ENCODE results near the gene DOCK3.
"Not testable (repeated sequence)": the region's sequence is repeated elsewhere in the genome, so short reads cannot be mapped to it uniquely, and the experiment has no call there.

The DOCK3 gene

DNA sequence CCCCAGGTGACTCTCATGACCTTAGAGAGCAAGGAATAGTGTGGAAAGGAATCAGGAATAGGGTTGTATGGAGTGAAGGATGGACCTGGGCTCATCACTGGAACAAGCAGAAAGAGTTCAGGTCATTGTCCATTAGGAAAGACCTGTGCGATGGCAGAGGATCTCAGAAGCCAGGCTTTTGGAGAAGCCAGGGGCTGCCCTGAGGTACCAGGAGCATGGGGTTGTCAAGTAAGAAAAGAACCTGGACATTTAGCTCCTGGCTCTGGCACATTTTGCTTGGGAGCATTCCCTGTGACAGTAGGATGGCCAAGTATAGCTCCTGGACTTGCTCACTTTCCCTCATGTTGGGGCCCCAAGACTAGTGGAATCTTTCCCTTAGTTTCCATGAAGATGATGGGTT lies 657.4 kb downstream of the DOCK3 start:
- no peak for DNase-seq

DNA sequence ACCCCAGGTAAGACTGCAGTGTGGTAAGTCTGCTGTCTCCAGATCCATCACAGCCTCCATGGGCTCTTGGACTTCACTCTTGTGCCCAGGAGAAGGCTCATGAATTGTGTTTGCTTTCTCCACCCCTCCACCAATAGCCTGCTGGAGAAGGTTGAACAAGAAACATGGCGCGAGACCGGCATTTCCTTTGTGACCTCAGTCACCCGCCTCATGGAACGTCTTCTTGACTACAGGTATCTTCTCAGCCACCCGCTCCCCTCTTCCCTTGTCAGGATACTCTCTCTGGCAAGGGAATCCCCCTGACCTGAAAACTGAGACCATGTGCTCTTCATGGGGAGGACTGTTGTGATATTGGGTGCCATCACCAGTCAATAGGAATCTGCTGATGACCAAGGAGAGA lies 658.3 kb downstream of the DOCK3 start:
- no peak for DNase-seq

DNA sequence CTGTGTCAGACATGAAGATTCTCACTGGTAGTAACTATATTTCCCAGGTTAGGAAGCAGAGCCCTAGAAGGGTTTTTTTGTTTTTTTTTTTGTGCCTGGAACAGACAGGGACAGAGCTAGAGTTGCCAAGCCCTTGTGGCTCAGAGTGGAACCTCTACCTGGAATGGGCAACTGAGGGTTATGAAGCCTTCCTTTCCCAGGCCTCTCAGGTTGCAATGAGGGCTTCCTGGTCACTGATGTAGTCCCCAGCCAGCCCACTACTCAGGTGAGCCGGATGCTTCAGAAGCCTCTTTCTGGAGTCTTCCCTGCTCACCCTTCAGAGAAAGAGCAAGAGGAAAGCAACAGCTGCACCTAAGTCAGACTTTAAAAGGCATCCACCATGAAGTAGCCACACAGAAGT lies 661.5 kb downstream of the DOCK3 start:
- DNase-seq = no peak

DNA sequence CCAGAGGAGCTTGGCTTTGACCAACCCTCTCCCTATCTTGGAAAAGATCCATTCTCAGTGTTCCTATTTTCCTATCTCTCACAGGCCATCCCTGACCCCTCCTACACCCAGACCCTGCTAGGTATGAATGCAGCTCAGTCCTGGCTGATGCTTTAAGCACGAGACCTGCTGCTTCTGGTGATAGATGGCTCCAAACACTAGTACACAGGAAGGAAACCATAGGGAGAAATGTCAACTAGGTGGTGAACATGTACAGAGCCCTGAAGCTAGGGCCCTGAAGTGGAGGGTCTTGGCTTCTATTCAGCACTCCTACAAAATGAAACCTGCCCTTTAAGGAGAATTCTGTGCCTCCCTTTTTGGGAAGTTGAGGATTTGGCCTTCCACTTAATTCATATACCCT lies 662.9 kb downstream of the DOCK3 start:
- no peak for DNase-seq

DNA sequence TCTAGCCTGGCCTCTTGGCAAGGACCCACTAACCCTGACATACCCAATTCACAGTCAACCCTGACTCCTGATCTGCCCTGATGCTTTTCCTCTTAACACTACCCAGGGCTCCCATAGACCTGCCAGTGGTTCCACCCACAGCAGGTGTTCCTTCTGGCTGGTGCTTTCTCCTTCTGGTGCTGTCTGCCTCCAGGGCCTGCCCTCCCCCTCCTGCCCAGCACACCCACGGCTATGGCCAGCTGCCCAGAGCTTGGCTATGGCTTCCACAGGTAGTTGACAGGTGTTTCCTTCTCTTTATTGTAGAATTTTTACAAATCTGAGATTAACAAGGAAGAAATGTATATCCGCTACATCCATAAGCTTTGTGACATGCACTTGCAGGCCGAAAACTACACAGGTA lies 663.9 kb downstream of the DOCK3 start:
- DNase-seq = no peak

DNA sequence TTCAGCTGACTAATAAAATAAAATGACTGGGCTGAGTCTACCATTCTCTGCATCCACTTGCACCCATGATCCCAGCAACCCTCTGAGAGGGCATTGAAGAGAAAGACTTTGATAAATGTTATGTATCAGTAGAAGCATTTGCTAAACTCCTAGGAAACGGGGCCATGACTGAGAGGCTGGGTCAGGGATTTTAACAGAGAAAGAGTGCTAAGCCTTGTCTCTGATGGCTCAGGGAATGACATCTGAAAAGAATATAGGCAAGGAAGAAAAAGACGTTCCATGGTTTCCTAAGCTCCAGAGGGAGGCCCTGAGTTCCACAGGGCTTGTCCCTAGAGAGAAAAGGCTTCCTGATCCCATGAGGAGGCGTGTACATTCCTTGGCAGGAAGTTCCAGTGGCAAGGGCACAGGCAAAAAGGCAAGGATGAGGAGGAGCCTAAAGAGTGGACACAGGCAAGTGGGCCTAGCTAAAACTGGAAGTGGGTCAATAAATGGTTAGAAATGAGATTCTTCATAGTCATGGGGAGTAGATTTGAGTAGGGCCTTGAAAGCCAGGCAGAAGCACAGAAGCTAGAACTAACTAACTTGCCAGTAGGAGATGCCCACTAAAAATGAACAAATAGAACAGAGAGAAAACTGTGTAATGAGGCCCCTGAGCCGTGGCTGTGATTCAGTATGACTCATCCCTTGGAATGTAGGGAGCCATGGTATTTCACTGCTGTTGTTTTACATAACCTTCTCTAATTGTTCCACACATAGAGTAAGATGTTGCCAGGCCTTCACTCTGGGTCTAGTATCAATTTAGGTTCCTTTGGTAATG lies 665.5 kb downstream of the DOCK3 start:
- peak in 2 of 4 experiments; percentile 11 to 12 for DNase-seq

DNA sequence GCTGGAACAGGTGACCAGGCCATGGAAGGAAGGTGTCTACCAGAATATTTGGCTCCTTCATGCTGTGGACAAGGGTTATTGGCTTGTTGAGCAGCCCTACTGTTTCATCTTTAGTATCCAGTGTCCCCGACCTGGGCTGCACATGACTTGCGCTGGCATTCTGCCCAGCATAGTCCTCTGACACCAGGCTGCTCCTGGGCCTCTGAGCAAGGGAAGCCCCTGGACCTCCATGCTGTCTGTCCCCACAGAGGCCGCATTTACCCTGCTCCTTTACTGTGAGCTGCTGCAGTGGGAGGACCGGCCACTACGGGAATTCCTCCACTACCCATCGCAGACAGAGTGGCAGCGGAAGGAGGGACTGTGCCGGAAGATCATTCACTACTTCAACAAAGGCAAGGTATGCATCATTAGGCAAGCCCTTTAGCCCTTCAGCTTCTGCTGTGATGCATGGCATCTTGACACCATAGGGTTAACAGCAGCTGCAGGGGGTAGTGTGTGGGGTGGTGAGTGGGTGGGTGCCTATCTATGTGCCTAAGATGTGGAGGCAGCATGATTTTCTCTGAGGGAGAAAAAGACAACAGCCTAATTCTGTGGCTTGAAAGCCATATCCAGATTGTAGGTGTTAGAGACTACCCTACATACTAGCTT lies 666.4 kb downstream of the DOCK3 start:
- no peak for DNase-seq

DNA sequence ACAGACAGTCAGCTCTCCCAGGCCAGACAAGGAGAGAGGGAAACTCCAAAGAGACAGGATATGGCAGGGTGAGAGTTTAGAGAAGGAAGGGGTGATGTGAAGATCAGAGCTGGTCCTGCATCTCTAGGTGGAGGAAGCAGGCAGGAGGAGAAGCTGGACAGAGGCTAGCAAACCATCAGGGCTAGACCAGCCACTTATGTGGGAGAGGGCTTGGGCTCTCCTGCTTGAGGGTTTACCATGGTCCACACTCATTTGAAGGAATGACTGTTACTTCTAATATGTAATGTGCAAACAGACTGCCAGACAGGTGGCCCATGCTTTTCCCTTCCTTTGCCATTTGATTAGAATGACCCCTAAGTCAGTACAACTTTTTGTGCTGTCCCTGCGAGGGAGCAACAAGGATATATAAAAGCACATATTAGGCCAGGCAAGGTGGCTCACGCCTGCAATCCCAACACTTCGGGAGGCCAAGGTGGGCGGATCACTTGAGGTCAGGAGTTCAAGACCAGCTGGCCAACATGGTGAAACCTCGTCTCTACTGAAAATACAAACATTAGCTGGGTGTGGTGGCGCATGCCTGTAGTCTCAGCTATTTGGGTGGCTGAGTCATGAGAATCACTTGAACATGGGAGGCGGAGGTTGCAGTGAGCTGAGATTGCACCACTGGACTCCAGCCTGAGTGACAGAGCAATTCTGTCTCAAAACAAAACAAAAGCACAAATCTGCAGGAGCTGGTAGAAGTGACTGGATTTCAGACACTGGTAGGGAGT lies 669.4 kb downstream of the DOCK3 start:
- peak; percentile 17 to 34 (median 29) for DNase-seq

DNA sequence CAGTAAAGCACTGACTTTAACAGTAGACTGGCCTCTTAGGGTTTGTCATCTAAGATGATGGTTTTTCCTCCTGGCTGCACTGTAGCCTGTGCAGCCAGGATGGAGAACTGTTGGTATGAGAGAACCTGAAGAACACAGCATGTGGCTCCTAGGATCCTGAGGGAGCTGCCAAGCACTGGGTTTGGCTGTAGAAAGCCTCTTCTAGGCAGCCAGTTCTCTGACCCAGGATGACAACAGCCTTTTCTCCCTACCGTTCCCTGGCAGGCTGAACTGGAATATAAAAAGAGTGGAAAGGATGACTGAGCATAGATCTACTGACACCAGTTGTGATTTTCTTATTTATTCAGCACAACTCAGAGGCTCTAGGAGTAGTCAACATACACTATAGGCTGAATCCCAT lies 676.0 kb downstream of the DOCK3 start:
- DNase-seq = no peak

DNA sequence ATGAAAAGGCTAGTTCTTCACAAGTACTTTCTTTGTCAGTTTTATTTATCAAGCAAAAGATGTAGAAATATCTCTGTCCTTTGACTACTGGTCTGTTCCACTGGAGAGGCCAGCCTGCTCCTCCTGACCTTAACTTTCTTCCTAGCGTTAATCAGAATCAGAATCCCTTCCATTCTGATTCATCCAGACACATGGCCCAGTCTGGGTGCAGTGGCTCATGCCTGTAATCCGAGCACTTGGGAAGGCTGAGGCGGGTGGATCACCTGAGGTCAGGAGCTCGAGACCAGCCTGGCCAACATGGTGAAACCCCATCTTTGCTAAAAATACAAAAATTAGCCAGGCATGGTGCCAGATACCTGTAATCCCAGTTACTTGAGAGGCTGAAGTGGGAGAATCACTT lies 678.4 kb downstream of the DOCK3 start:
- no peak for DNase-seq

DNA sequence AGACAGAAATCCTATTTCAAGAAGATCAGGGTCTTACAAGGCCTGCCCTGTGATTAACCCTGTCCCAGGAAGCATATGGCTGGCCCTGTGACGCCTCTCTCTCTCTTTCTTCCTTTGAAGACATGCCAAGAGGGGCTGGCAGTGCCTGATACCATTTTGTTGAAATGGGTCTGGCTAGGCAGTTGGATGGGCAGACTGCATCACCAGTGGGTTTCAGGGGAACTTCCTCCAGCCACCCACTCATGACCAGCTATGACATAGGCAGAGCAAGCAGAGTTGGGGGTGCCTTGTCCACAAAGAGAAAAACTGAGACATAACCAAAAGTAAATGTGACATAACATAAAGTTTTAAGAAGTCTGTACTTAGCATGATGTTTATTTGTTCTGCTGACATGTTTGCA lies 679.0 kb downstream of the DOCK3 start:
- peak; percentile 28 to 63 (median 37) for DNase-seq

DNA sequence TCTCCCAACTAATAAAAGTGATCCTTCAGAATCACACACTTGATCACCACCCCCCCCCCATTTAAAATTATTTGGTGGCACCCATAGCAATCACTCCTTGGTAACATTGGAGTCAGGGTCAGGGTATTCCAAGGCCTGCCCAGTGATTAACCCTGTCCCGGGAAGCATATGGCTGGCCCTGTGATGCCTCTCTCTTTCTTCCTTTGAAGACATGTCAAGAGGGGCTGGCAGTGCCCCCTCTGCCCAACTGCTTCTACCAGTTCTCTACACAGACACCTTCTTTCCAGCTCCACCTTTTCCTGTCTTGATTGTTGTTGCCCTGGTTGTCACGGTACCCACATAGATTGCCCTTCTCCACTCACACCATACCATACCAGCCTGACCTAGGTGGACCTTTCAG lies 679.4 kb downstream of the DOCK3 start:
- DNase-seq = no peak

DNA sequence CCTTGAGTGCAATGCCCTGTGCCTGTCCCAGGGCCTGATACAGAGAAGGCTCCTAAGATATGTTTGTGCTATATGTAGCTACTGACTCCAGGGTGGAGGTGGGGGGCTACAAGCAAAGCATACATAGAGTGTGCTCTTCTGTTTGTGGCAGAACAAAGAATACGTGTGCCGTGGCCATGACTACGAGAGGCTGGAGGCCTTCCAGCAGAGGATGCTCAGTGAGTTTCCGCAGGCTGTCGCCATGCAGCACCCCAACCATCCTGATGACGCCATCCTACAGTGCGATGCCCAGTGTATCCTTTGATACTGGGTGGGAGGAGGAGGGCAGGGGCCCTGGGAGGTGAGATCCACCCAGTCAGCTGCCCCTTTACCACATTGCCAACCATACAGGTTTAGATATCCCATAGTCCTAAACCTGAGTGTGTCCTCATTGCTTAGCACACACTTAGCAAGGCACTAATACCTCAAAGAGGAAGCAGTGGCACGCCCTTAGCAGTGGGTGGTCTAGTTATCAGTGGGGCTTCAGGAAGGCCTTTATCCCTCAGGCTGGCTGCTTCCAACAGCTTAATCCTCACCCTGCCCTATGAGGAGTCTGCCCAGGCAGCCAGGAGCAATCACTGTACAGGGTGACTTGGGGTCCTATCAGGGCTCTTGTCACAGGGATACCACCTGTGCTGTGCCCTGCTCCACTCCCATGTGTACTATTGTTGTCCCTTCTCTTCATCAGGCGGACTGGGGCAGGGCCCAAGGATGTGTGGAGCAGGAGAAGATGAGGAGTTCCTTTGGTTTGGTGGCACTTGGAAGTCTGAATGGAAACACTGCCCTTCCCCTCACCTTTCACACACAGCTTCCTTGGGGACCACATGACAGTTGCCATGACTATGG lies 680.2 kb downstream of the DOCK3 start:
- no peak for DNase-seq

DNA sequence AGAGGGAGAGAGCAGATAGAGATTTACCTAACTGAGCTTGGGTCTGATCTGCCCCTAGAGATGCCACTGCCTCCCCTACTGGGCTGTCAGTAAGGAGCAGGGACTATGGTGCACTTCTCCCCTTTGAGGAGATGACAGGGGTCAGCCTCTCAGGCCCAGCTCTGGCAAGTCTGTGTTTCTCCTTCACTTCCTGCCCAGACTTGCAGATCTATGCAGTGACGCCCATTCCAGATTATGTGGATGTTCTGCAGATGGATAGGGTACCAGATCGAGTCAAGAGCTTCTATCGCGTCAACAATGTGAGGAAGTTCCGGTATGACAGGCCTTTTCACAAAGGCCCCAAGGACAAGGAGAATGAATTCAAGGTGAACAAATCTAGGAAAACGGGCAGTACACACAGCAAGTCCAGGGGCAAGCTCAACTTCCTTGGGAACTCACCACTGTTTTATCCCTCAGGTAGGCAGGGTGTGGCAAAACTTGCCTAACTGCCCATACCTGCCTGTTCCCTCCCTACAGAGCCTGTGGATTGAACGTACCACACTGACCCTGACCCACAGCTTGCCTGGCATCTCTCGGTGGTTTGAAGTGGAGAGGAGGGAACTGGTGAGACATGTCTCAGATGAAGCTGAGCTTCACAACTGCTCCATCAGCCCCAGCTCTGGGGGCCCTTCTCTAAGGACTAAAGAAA lies 681.3 kb downstream of the DOCK3 start:
- no peak for DNase-seq

DNA sequence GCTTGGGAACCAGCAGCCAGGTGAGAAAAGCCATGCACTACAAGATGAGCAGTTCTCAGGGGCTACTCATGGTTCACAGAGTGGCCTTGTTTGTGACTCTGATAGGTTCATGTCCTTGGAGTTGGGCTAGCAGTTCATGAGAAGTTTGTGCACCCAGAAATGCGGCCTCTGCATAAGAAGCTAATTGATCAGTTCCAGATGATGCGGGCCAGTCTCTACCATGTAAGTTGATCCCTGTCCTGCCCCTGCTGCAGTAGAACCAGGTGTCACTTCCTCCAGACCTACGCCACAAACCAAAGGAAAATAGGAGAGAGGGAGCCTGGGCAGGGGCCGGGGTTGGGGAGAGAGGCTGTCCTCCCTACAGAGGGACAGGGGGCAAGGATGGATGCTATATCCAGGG lies 683.1 kb downstream of the DOCK3 start:
- DNase-seq = no peak

DNA sequence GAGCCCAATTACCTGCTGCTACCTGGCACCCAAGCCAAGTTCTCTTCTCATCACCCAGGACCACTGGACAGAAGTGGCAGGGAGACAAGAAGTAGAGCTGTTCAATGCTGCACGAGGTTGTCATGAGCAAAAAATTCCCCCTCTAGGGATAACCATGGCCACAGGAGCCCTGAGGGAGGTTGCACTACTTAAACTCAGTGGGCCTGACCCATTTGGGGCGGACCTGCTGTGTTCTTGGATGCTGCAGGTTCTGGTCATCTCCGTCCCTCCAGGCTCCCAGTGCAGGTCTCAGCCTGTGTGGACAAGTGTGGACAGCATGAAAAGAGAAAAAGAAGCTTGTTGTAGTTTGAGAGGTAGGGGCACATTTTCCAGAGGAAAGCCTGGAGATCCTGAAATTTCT lies 684.3 kb downstream of the DOCK3 start:
- no peak for DNase-seq

DNA sequence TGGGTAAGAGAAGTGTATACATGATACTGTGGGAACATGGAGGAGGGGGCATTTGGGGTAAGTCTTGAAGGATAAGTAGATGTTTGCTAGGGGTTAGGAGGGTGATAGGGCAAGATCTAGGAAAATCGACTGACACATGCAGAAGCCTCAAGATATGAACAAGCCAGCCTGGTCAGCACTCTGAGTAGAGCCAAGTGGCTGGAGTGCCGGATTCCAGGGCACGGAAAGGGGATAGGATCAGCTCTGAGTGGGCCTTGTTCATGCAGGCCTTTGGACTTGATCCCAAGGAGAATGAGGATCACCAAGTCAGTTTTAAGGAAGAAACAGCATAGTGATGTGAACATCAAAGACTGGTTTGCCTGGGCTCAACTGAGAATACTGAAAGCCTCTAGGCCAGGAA lies 686.1 kb downstream of the DOCK3 start:
- no peak for DNase-seq

DNA sequence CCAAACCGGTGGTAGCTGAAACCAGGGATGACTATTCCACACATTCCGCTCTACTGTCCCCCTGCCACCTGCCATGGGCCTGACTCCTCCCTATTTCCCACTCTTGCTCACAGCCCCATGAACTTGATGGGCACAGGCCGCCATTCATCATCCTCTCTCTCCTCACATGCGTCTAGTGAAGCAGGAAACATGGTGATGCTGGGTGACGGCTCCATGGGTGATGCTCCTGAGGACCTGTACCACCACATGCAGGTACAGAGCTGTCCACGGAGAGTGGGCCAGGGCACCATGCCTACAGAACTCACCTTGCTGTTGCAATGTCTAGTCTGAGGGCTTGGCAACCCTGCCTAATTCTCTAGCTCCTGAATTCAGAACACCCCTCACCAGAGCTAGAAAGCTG lies 687.0 kb downstream of the DOCK3 start:
- DNase-seq = no peak

DNA sequence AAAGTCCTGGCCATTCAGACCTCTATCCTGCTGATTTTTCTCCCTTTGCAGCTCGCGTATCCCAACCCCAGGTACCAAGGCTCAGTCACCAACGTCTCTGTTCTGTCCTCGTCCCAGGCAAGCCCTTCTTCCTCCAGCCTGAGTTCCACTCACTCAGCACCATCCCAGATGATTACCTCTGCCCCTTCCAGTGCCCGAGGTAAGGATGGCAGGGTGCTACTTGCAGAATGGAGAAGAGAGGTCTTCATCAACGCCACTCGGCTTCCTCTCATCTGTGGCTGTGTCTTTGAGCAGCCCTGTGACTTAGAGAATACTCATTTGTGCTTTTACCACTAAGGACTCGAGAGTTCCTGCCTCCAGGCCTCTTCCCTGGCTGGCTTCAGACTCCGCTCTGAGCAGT lies 687.7 kb downstream of the DOCK3 start:
- DNase-seq = no peak

DNA sequence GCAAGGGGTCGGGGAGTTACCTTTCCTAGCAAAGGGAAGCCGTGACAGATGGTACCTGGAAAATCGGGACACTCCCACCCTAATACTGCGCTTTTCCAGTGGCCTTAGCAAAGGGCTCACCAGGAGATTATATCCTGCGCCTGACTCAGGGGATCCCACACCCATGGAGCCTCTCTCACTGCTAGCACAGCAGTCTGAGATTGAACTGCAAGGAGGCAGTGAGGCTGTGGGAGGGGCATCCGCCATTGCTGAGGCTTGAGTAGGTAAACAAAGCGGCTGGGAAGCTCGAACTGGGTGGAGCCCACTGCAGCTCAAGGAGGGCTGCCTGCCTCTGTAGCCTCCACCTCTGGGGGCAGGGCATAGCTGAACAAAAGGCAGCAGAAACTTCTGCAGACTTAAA lies 693.5 kb downstream of the DOCK3 start:
- DNase-seq = not testable (repeated sequence)

DNA sequence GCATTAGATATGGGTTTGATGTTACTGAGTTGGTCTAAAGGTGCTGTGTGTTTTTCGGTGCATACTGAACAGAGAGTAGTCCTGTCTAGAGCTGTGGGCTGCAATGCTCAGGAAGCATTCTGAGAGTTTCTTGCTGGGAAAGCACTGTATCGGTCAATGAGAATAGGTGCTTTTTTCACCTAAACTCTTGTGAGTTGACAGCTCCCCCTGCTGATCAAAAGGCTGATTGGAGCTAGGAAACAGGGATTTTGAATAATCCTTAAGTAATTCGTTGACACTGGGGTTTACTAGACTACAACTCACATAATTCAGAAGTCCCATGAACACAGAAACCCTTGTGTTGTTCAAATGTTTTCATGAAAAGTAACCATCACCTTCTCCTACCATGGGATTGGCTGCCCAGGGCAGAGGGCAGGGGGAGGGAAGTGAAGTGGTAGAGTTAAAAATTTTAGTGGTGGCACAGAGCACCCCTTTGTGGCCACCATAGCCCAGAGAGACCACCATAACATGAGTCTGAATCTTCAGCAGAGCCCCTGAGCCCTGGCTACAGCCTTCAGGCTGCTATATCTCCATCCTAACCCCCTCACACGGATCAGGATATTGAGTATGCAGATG lies 697.3 kb downstream of the DOCK3 start:
- peak; percentile 56 to 74 (median 58) for DNase-seq

Data from suppressor macrophage (primary cell).